CD4-positive, alpha-beta T cell treated with Interleukin-6 for 4 hours (primary cell): ENCODE data around the gene RSPO4.
A peak's percentile ranks its signal among the peaks of the same experiment; 100 is the strongest.

Source experiments
- DNase-seq: peaks from one replicate; pipeline ENCODE4 v3.0.0-alpha.2; 2020; ENCODE audit warnings: mixed read lengths

Gene RSPO4

DNA sequence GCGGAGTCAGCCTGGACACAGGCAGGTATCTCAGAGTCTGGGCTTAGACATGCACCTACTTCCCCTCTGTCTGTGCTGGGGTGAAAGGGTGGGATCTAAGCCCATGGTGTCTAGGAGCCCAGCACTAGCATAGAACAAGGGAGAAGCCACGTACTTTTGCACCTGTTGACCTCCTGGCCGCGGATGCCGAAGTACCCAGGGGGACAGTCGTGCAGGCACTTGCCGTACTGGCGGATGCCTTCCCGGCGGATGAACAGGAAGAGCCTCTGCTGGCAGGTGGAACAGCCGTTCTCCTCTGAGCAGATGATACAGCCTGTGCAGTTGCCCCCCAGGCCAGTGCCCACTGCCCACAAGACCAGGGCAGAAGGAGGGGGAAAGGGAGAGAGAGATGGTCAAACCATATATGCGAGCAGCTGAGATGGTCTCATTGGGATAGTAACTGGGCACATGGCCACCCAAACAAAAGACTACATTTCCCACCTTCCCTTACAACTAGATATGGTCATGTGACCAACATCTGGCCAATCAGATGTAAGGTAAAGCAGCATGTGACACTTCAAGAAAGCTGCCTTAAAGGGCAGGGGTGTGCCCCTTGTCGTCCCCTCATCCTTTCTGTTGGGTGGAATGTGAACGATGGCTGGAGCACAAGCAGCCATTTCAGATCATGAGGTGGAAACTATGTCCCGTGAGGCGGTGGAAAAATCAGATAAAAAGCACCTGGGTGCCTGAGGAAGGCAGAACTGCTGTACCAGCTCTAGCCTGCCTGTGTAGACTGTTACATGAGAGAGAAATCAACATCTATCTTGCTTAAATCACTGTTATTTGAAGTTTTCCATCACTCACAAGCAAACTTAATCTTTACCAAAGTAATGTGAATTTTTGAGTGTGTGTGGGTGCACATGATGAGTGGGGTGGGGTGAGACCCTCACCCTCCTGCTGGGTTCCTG lies 34.0 kb downstream of the RSPO4 start:
- no peak for DNase-seq

- DNase-seq: no peak
Observed at GRCh38 chr20:965956-966355, 36.2 kb downstream of the RSPO4 start.

DNA sequence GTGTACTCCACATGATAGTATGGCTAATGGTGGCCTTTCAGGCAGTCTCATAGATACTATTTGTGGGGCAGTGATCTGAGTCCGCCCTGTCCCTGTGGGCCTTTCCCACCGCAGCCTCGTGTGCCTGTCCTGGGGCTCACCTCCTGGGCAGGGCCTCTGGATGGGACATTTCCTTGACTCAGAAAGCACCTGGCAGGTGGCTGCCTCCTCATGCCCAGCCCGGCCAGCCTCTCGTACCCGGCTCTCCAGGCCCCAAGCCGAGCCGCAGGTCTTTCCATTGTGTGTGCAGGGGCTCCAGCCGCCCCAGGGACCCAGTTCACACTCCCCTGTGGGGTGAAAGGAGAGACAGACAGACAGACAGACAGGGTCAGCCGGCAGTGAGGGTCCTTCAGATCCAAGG lies 38.3 kb downstream of the RSPO4 start:
- no peak for DNase-seq

- DNase-seq: no peak
Observed at GRCh38 chr20:962683-963082, 39.4 kb downstream of the RSPO4 start.

- DNase-seq: no peak
Observed at GRCh38 chr20:962223-962622, 39.9 kb downstream of the RSPO4 start.

DNA sequence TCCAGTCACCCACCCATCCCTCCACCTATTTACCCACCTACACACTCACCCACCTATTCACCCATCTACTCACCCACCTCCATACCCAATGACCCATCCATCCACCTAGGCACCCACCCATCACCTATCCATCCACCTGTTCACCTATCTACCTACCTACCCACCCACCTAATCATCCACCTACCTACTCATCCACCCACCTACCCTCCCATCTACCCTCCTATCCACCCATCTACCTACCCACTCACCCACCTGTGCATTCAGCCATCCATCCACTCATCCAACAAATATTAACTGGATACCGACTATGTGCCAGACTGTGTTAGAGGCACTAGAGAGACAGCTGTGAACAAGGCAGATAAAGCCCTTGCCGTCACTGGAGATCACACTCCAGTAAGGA lies 40.3 kb downstream of the RSPO4 start:
- no peak for DNase-seq

DNA sequence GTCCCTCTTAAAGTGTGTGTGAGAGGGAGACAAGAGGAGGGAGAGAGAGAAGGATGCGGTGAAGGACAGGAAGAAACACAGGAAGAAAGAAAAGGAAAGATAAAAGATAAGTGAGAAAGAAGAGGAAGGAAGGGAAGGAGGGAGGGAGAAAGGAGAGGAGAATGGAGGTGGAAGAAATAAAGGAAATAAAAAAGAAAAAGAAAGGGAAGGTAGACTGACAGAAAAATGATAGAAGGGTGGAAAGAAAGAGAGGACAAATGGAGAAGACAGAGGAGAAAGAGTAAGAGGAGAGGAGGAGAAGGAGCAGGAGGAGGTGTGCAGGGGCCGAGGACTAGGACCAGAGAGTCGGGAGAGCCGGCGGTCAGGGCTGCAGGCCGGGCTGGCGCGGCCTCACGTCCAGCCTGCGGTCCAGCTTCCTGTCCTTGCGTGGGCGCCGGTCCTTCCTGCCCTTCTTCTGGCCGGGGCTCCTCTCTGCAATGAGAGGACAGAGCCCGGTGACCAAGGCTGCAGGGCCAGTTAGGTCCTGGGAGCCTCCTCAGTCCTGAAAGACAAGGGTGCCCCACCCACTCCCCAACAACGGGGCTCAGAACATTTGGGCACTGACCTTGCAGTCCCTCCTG lies 42.0 kb downstream of the RSPO4 start:
- no peak for DNase-seq

- no peak for DNase-seq
Observed at GRCh38 chr20:958936-959815, 42.9 kb downstream of the RSPO4 start.

DNA sequence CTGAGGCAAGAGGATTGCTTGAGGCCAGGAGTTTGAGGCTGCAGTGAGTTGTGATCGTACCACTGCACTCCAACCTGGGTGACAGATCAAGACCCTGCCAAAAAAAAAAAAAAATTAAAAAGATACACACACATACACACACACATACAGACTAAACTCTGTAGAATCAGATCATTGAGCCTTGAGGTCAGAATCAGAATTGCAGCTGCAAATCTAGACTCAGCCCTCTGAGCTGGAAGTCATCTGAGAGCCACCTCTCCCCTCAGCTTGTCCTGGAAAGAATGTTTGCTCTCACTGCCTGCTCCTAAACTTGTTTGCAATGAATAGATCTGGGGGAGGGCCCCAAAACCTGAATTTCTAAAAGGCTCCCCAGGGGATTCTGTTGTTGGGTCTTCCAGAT lies 44.6 kb downstream of the RSPO4 start:
- DNase-seq: no peak

GRCh38 chr20:956330-956951 lies 45.7 kb downstream of the RSPO4 start:
- DNase-seq: peak; percentile 77

- no peak for DNase-seq
Observed at GRCh38 chr20:955656-956055, 46.5 kb downstream of the RSPO4 start.

DNA sequence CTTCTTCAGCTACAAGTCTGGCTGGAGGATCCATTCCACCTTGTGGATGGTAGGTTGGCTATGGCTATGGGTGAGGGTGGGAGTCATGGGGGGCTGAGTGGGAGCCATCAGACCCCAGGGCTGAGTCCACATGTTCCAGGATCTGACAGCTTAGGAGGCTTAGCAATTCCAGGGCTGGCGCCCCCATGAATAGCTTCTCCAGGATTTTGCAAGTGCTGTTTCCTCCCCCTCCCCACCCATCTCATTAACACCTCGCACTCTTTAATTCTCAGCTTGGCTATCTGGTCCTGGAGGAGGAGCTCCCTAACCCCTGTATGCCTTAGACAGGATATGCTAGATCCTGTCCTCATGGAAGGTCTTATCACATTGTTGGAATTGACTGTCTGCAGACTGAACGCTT lies 47.0 kb downstream of the RSPO4 start:
- DNase-seq: no peak

DNA sequence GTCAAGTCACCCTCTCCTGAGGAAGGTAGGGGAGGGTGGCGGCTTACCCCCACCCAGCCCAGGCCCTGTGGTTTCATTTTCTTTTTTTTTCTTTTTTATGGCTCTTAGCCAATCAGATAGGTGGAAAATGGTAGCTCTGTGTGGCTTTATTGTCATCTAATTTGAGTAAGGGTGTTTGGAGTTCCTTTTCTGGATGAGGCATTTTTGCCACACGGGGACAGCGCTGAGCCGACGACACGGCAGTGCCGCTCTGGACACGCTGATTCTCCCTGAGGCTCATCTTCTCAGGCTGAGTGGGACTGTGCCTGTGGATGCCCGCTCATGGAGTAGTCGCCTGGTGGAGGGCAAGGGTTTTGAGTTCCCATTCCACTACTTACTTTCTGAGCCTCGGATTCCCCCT lies 48.4 kb downstream of the RSPO4 start:
- no peak for DNase-seq

- no peak for DNase-seq
Observed at GRCh38 chr20:952196-952795, 49.8 kb downstream of the RSPO4 start.

GRCh38 chr20:951384-952169 lies 50.5 kb downstream of the RSPO4 start:
- no peak for DNase-seq

DNA sequence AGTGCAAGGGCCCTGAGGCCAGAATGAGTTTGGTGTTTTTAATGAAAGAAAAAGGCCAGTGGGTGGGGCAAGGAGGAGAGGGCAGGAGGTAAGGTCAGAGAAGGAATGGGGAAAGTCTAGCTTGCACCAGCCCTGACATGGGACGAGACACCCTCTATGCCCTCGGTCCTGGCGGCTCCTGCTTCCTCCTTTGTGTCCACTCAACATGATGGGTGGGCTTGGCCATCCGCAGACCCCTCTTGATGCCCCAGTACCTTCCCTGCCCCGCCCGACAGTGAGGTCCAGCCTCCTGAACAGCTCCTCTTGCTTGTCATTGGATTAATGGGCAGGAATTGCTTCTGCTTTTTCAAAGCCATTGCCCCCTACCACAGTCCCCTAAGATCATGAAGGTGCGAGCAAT lies 52.4 kb downstream of the RSPO4 start:
- no peak for DNase-seq

- no peak for DNase-seq
Observed at GRCh38 chr20:946826-947225, 55.3 kb downstream of the RSPO4 start.

DNA sequence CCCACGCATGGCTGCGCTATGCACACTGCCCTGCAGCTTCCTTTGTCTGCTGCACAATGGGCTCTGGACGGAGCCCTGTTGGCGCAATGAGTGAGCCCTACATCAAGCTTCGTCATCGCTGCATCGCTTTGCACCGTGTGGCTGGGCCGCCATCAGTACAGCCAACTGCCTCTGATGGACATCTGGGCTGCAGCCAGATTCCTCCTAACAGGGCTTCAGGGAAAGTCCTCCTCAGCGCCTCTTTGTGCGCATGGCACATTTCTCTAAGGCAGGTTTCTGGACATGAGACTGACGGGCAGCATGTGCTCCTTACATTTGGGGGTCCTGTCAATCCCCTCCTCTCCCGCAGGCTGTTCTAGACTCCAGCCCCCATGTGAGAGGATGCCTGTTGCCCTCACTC lies 56.3 kb downstream of the RSPO4 start:
- no peak for DNase-seq

GRCh38 chr20:944774-945410 lies 57.2 kb downstream of the RSPO4 start:
- DNase-seq: no peak

DNA sequence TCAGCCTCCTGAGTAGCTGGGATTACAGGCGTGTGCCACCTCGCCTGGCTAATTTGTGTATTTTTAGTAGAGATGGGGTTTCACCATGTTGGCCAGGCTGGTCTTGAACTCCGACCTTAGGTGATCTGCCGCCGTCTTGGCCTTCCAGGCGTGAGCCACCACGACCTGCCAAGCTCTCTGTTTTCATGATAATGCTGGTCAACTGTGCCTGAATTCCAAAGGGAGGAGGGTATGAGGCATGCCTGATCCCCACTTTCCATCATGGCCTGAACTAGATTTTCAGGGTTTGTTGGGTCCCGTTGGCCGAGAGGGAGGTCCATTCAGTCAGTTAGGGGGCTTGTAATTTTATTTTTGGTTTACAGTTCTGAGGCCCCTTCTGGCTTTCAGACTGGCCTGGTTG lies 58.0 kb downstream of the RSPO4 start:
- DNase-seq: no peak

DNA sequence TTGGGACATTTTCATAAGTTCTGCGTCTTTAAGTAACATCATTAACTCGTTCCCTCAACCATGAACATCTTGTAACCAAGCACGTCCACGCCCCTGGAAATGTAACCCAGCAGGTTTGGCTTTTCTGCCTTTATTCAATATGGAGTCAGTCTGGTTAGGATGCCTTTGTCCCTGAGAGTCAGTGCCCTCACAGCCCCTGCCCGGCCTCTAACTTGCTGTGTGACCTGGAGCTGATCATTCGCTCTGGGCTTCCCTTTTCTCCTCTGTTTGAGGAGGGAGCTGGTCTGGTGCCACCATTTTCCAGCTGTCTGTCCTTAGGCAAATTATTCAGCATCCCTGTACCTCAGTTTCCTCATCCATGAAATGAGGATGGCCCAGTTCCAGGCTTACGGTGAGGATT lies 59.5 kb downstream of the RSPO4 start:
- DNase-seq: no peak
